GM21723 (cell line): ENCODE measurements around the gene HNF4A.

Source experiments
- ATAC-seq: cut with Tn5 transposase; IDR thresholded peaks from one replicate; pipeline ENCODE4 v1.9.1; 2021; ENCODE audit warnings: mild to moderate bottlenecking, moderate library complexity; ENCODE audit not compliant: unreplicated experiment

Gene HNF4A

DNA sequence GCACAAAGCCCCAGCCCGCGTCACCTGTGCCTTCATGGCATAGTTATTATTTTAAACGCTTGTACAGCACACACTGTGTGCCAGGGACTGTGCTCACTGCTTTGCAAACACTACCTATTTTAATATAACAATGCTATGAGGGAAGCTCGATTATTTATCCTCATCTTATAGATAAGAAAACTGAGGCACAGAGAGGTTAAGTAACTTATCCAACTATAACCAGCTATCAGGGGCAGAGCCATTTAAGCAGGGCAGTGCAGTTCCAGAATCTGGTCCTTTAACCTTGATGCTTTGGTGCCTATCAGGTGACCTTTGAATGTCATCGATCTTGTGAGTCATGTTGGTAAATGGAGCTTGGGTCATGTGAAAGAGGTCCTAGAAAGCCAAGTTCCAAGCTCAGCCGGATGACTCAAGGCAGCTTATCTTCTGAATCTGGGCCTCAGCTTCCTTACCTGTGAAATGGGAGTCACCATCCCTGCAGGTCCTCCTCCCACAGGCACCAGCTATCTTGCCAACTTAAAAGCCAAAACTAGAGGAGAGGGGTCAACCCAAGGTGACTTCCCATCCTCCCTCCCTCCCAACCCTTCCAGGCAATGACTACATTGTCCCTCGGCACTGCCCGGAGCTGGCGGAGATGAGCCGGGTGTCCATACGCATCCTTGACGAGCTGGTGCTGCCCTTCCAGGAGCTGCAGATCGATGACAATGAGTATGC lies 63.8 kb downstream of the HNF4A start:
- no peak for ATAC-seq

DNA sequence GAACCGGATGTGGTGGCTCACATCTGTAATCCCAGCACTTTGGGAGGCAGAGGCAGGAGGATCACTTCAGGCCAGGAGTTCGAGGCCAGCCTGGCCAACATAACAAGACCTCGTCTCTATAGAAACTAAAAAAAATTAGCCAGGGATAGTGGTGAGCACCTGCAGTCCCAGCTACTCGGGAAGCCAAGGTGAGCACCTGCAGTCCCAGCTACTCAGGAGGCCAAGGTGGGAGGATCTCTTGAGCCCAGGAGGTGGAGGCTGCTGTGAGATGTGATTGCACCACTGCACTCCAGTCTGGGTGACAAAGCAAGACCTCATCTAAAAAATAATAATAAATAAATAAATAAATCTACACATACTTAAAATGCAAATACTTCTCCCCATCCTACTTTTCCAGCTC lies 65.0 kb downstream of the HNF4A start:
- no peak for ATAC-seq

DNA sequence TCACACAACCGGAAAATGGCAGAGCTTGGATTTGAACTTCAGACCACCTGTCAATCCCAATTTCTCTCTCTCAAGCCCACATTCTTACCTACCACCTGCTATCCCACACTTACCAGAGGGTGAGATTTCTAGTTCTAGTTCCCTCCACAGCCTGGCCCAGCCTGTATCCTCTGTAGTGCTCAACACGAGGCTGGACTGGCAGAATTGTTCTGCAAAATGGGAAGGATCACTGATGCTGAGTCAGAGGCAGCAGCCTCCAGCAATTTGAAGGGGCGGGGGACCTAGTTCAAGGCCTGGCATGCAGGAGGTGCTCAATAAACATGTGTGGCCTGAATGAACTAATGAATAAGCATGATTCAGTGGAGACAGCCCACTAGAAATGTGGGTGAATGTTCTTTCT lies 66.6 kb downstream of the HNF4A start:
- ATAC-seq = no peak

DNA sequence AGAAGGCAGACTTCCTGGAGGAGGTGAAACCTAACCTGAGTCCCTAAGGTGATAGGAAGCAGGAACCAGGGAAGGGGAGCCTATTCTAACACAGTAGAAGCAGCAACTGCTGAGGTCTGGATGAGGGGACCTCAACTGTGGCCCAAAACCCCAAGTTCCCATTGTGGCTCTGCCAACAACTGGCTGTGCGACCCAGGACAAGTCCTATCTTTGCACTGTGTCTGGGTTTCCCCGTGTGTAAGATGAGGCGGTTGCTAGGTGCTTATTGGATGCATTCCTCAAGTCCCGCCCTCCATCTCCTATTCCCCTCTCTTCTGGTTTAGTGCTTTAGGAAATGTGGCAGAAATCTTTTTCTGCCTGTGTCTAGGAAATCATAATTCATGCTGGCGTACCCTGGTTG lies 68.0 kb downstream of the HNF4A start:
- no peak for ATAC-seq

DNA sequence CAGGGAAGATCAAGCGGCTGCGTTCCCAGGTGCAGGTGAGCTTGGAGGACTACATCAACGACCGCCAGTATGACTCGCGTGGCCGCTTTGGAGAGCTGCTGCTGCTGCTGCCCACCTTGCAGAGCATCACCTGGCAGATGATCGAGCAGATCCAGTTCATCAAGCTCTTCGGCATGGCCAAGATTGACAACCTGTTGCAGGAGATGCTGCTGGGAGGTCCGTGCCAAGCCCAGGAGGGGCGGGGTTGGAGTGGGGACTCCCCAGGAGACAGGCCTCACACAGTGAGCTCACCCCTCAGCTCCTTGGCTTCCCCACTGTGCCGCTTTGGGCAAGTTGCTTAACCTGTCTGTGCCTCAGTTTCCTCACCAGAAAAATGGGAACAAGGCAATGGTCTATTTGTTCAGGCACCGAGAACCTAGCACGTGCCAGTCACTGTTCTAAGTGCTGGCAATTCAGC lies 68.6 kb downstream of the HNF4A start:
- no peak for ATAC-seq

DNA sequence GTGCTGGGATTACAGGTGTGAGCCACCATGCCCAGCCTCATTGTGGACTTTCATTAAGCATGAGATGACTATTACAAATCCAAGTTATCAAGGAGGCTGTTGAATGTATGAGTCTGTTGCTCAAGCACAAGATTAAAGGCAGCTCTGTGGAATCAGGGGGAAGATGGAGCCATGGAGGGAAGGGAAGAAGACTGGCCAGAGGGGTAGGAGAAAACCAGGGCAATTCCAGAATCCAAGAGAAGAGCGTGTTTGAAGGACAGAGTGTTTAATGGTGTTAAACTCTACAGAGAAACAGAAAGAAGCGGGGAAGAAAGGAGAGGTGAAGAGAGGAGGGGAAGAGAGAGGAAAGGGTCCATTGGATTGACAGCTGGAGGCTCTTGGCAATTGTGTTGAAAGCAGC lies 70.4 kb downstream of the HNF4A start:
- ATAC-seq = no peak

DNA sequence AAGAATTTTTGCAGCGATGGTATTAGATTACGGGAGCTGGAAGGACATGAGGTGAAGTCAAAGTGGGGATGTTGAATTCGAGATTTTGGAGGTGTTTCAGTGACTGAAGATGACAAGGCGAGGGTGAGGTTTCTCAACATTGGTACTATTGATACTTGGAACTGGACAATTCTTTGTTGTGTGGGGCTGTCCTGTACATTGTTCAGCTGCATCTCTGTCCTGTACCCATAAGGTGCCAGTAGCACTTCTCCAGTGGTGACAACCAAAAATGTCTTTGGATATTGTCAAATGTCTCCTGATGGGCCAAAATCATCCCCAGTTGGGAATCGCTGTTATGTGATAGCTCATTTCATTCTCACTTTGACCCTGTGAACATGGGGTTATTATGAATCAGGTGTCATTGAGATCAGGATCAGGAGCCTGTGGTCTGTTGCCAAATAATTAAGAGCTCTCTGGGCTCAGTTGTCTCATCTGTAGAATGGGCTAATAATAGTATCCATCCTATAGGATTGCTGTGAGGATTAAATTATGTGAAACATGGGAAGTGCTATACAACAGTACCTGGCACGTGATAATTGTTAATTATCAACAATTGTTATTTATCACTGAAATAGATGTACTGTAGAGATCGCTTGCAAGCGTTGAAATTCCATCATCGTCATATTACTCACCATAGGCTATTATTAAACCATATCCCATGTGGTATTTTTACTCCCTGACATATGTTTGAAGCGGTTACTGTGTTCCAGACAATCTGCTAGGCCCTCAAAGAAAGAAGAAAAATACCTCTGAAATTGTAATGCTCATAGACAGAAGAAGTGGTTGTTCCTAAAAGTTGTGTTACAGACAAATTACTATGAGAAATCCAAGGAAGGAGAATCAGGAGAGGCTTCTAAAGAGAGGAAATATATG lies 71.6 kb downstream of the HNF4A start:
- no peak for ATAC-seq

DNA sequence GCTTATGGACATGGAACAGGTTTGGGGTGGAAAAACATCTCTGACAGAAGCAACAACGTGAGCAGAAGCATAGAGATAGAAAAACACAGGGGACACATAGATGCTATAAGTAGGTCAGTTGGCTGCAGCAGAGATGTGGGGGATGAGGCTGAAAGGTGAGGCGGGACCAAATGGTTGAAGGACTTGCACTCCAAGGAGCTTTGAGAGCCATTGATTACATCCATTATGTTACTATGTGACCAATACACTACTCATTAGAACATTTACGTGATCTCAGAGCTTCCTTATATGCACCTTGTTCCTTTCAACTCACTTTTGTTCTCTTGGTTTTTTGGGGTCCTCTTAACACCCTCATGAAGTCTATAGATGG lies 72.3 kb downstream of the HNF4A start:
- ATAC-seq = no peak

DNA sequence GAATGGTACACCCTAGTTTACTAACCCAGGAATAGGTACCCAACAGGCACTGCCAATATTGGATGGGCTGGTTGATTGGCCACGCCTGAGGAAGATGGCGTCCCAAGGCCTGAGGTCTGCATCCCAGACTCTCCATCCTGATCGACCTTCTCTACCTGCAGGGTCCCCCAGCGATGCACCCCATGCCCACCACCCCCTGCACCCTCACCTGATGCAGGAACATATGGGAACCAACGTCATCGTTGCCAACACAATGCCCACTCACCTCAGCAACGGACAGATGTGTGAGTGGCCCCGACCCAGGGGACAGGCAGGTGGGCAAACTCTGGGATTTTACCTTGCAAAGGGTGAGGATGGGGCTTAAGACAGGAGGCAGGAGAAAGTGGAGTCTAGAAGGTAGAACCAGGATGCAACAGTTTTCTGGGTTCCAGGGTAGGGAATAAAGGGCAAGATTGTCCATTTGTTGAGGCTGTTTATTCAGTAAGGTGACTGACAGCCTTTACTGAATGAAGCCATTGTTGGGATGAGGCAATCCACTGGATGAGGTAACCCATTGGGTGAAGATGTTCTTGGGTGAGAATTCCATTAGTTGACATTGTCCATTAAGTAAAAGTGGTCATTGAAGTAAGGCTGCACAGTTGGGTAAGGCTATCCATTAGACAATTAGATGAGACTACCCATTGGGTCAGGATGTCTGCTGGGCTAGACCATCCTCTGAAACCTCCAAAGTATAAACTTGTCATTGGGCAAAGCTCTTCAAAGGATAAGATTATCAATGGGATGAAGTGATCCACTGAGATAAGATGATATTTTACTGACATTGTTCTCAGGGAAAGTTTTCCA lies 72.9 kb downstream of the HNF4A start:
- ATAC-seq = no peak

DNA sequence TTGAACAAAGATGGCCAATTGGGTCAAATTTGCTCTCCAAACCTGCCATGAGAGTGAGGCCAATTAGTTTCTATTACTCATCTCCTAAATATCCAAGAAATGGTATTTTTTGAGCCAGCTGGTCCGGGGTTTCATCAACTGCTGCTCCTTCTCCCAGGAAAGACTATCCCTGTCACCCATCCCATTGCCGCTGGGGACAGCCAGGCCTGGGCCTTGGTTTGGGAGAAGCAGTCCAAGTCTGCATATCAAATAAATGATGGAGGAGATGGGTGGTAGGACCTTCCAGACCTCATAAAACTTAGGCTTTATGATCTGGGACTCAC lies 73.5 kb downstream of the HNF4A start:
- ATAC-seq = no peak

DNA sequence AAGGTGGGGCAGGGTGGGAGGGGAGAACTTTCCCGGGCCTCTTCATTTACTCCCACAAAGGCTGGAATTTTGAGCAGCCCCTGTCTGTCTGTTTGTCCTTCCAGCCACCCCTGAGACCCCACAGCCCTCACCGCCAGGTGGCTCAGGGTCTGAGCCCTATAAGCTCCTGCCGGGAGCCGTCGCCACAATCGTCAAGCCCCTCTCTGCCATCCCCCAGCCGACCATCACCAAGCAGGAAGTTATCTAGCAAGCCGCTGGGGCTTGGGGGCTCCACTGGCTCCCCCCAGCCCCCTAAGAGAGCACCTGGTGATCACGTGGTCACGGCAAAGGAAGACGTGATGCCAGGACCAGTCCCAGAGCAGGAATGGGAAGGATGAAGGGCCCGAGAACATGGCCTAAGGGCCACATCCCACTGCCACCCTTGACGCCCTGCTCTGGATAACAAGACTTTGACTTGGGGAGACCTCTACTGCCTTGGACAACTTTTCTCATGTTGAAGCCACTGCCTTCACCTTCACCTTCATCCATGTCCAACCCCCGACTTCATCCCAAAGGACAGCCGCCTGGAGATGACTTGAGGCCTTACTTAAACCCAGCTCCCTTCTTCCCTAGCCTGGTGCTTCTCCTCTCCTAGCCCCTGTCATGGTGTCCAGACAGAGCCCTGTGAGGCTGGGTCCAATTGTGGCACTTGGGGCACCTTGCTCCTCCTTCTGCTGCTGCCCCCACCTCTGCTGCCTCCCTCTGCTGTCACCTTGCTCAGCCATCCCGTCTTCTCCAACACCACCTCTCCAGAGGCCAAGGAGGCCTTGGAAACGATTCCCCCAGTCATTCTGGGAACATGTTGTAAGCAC lies 74.1 kb downstream of the HNF4A start:
- no peak for ATAC-seq

DNA sequence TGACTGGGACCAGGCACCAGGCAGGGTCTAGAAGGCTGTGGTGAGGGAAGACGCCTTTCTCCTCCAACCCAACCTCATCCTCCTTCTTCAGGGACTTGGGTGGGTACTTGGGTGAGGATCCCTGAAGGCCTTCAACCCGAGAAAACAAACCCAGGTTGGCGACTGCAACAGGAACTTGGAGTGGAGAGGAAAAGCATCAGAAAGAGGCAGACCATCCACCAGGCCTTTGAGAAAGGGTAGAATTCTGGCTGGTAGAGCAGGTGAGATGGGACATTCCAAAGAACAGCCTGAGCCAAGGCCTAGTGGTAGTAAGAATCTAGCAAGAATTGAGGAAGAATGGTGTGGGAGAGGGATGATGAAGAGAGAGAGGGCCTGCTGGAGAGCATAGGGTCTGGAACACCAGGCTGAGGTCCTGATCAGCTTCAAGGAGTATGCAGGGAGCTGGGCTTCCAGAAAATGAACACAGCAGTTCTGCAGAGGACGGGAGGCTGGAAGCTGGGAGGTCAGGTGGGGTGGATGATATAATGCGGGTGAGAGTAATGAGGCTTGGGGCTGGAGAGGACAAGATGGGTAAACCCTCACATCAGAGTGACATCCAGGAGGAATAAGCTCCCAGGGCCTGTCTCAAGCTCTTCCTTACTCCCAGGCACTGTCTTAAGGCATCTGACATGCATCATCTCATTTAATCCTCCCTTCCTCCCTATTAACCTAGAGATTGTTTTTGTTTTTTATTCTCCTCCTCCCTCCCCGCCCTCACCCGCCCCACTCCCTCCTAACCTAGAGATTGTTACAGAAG lies 75.0 kb downstream of the HNF4A start:
- ATAC-seq = no peak

DNA sequence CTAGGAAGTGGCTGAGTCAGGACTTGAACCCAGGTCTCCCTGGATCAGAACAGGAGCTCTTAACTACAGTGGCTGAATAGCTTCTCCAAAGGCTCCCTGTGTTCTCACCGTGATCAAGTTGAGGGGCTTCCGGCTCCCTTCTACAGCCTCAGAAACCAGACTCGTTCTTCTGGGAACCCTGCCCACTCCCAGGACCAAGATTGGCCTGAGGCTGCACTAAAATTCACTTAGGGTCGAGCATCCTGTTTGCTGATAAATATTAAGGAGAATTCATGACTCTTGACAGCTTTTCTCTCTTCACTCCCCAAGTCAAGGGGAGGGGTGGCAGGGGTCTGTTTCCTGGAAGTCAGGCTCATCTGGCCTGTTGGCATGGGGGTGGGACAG lies 75.6 kb downstream of the HNF4A start:
- no peak for ATAC-seq

DNA sequence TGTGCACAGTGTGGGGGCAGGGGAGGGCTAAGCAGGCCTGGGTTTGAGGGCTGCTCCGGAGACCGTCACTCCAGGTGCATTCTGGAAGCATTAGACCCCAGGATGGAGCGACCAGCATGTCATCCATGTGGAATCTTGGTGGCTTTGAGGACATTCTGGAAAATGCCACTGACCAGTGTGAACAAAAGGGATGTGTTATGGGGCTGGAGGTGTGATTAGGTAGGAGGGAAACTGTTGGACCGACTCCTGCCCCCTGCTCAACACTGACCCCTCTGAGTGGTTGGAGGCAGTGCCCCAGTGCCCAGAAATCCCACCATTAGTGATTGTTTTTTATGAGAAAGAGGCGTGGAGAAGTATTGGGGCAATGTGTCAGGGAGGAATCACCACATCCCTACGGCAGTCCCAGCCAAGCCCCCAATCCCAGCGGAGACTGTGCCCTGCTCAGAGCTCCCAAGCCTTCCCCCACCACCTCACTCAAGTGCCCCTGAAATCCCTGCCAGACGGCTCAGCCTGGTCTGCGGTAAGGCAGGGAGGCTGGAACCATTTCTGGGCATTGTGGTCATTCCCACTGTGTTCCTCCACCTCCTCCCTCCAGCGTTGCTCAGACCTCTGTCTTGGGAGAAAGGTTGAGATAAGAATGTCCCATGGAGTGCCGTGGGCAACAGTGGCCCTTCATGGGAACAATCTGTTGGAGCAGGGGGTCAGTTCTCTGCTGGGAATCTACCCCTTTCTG lies 76.2 kb downstream of the HNF4A start:
- ATAC-seq = no peak

DNA sequence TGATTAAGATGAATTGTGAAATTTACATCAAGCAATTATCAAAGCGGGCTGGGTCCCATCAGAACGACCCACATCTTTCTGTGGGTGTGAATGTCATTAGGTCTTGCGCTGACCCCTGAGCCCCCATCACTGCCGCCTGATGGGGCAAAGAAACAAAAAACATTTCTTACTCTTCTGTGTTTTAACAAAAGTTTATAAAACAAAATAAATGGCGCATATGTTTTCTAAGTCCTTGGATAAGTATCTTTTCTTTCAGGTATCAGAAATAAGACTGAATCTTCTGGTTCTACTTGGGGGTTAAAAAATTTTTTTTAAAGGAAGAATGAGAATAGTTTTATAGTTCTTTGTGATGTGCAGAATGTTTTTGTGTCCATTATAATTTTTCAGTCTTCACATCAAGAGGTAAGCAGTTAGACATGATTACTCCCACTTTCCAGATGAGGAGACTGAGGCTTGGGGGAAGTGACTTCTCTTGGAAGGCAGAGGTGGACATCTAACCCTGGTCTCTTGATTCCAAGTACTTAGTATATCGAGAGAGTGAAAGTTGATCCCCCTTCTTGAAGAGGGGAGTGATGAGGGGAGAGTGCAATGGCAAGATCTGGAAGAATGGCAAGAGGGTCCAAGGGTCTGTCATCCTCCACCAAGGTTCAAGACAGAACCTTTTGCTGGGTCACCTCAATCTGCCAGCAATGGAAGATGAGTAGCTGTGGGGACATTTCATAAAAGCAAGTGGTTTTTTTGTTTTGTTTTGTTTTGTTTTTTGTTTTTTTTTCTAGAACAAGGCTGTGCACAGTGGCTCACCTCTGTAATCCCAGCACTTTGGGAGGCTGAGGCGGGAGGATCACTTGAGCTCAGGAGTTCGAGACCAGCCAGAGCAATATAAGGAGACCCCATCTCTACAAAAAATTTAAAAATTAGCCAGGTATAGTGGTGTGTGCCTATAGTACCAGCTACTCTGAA lies 77.4 kb downstream of the HNF4A start:
- no peak for ATAC-seq

DNA sequence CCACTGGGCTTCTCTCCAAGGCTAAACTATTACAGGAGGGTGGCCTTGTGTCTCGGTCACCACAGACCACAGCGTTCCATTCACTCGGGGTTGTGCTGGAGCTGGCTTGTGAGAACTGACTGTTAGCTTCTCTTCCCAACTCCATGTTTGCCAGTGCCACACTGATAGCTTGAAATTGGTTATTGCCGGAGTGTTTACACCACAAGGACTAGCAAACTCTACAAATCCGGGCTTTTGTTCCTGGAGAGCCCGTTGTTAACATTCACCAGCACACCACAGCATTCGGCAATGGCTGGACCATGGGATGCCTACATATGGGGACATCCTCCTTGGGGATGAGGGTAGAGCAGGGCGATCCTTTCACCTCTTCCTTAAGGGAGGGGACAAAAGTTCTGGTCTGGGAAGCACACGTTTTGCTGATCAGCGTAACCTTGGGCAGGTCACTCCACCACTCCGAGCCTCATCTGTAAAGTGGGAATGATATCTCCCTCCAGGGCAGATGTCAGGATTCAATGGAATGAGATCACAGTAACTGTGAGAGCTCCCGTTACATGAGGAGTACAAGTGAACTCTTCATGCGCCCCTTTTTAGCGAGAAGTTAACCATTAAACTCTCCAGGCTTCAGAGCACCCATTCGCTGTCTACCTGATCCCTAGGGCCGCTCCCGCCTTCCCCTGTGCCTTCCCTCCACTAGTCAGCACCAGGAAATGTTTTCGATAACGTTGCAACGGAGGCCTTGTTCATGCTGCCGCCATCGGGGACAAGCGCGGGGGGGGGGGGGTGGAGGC lies 78.4 kb downstream of the HNF4A start:
- no peak for ATAC-seq

DNA sequence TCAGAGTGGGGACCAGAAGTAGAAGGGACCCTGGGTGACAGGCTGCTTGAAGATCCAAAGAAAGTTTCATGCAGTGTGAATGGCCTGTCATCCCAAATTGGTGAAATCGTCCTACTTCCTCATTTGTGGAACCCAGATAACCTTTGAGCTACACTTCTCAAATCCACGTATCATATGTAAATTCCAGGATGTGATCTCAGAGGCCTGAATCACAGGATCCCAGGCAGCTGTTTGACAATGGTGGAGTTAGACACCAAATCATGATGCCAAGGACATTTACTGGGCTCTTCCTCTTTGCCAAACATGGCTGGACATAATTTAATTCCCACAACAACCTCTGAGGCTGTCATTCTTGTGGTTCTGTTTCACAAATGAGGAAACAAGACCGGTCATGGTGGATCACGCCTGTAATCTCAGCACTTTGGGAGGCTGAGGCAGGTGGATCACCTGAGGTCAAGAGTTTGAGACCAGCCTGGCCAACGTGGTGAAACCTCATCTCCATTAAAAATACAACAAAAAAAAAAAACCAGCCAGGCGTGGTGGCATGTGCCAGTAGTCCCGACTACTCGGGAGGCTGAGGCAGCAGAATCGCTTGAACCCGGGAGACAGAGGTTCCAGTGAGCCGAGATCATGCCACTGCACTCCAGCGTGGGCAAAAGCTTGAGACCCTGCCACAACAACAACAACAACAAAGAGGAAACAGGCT lies 80.3 kb downstream of the HNF4A start:
- ATAC-seq = no peak
